HCT116 (cell line): ENCODE data around the gene COX7B. TPM values are rescaled to one million over a fixed set of nuclear protein-coding genes. Genes with fewer than 3 reads are reported as not detected.

Experiments used
- ATAC-seq: fragments of 200-7000 bp; cut with Tn5 transposase; 2 replicates; pipeline ENCODE4 v1.9.1; 2020; ENCODE audit warnings: mild to moderate bottlenecking, moderate library complexity
- BruUV-seq: library from RNA; stranded (reverse); fragments of 400-500 nt; replicated peaks from 2 replicates; lab custom pipeline; 2021; lab: Mats Ljungman, UMichigan
- CTCF ChIA-PET: fragments of 300-600 bp; sonication (Branson Sonifier 250); formaldehyde crosslinking; loops from one replicate; lab custom pipeline; 2021; ENCODE audit warnings: antibody characterized with exemption; lab: Charles Lee
- POLR2A ChIA-PET: fragments of 300-600, 350-600 bp; sonication (Branson Sonifier 250); formaldehyde crosslinking; loops from one replicate; lab custom pipeline; 2021; ENCODE audit warnings: antibody characterized with exemption; lab: Charles Lee
- RAD21 ChIA-PET, 2 experiments: fragments of 300-600 bp; sonication (Branson Sonifier 250); formaldehyde crosslinking; loops; one replicate each; lab custom pipeline; 2023; ENCODE audit warnings: low total read pairs in 2 of 2; ENCODE audit not compliant: uncharacterized antibody in 2 of 2, unreplicated experiment in 2 of 2, low non-redundant PET in 1 of 2; lab: Charles Lee
- DNase-seq: peaks from one replicate; pipeline ENCODE4 v3.0.0-alpha.2; 2010; ENCODE audit warnings: low read depth, low spot score
- H2AFZ ChIP-seq: fragments of 200-600 bp; shearing (Covaris generic), sonication (generic); 2 replicates; pipeline ENCODE4 v1.6.1; 2017; ENCODE audit warnings: low read depth, mixed run types, mixed read lengths, antibody characterized with exemption, low read length; ENCODE audit not compliant: poor library complexity, severe bottlenecking
- H3K27ac ChIP-seq: 2 replicates; pipeline ENCODE4 v1.5.1; 2012; ENCODE audit warnings: low read depth, low read length
- H3K27me3 ChIP-seq: fragments of 200-600 bp; sonication (generic); 2 replicates; pipeline ENCODE4 v1.6.1; 2016; ENCODE audit warnings: mixed run types, low read length, mixed read lengths; ENCODE audit not compliant: insufficient read depth
- H3K36me3 ChIP-seq, 2 experiments: fragments of 200-500 bp in 1 of 2; fragments of 200-600 bp in 1 of 2; sonication (Bioruptor generic) in 1 of 2; sonication (generic) in 1 of 2; 2 replicates each; pipeline versions ENCODE4 v1.5.1 to v1.6.1; 2014 to 2016; ENCODE audit warnings: low read length in 2 of 2, inconsistent platforms in 1 of 2, mixed read lengths in 1 of 2, mixed run types in 1 of 2; ENCODE audit not compliant: insufficient read depth in 2 of 2, control insufficient read depth in 1 of 2
- H3K4me1 ChIP-seq, 2 experiments: fragments of 200-600 bp in 1 of 2; sonication (generic) in 1 of 2; 2 replicates each; pipeline versions ENCODE4 v1.5.1 to v1.6.1; 2012 to 2017; ENCODE audit warnings: low read length in 2 of 2, inconsistent platforms in 1 of 2, mild to moderate bottlenecking in 1 of 2, mixed read lengths in 1 of 2, mixed run types in 1 of 2, moderate library complexity in 1 of 2; ENCODE audit not compliant: insufficient read depth in 2 of 2, control insufficient read depth in 1 of 2
- H3K4me2 ChIP-seq: fragments of 200-600 bp; sonication (generic); 2 replicates; pipeline ENCODE4 v1.6.1; 2017; ENCODE audit warnings: mixed run types, low read length, mixed read lengths
- H3K4me3 ChIP-seq, 2 experiments: fragments of 200-600 bp in 1 of 2; sonication (generic) in 1 of 2; replicated peaks in 1 of 2; 2 replicates each; pipeline ENCODE4 v1.5.1; 2011 to 2016; ENCODE audit warnings: low read length in 2 of 2, control low read depth in 1 of 2, low read depth in 1 of 2, mild to moderate bottlenecking in 1 of 2, mixed read lengths in 1 of 2, mixed run types in 1 of 2
- H3K79me2 ChIP-seq: fragments of 200-600 bp; sonication (generic); 2 replicates; pipeline ENCODE4 v1.6.1; 2017; ENCODE audit warnings: mild to moderate bottlenecking, mixed run types, low read length, moderate library complexity, mixed read lengths; ENCODE audit not compliant: insufficient read depth
- H3K9ac ChIP-seq: fragments of 200-600 bp; sonication (generic); 2 replicates; pipeline ENCODE4 v1.6.1; 2016; ENCODE audit warnings: low read length, mixed read lengths
- H3K9me2 ChIP-seq: fragments of 200-600 bp; sonication (generic), shearing (Covaris generic); 2 replicates; pipeline ENCODE4 v1.6.1; 2017; ENCODE audit warnings: mixed run types, mild to moderate bottlenecking, moderate library complexity; ENCODE audit not compliant: insufficient read depth
- H3K9me3 ChIP-seq, 2 experiments: fragments of 200-500 bp in 1 of 2; fragments of 200-600 bp in 1 of 2; sonication (Bioruptor generic) in 1 of 2; sonication (generic) in 1 of 2; 2 replicates each; pipeline ENCODE4 v1.6.1; 2014 to 2017; ENCODE audit warnings: low read length in 2 of 2, mixed read lengths in 2 of 2, inconsistent platforms in 1 of 2, low read depth in 1 of 2, mild to moderate bottlenecking in 1 of 2, mixed run types in 1 of 2, moderate library complexity in 1 of 2; ENCODE audit not compliant: control insufficient read depth in 1 of 2, insufficient read depth in 1 of 2
- H4K20me1 ChIP-seq: fragments of 200-600 bp; sonication (generic), shearing (Covaris generic); 2 replicates; pipeline ENCODE4 v1.6.1; 2017; ENCODE audit warnings: mixed run types, mild to moderate bottlenecking, moderate library complexity; ENCODE audit not compliant: insufficient read depth
- ATF3 ChIP-seq: IDR thresholded peaks from 2 replicates; pipeline ENCODE4 v1.6.1; 2012
- CBX3 ChIP-seq: IDR thresholded peaks from 2 replicates; pipeline ENCODE4 v1.6.1; 2012; ENCODE audit warnings: low read depth
- CTCF ChIP-seq, 3 experiments: fragments of 200-600 bp in 1 of 3; sonication (generic) in 1 of 3; IDR thresholded peaks in 2 of 3; conservative IDR thresholded peaks in 1 of 3; 2 replicates each; pipeline ENCODE4 v1.5.1; 2012 to 2017; ENCODE audit warnings: low read depth in 2 of 3, low read length in 2 of 3, antibody characterized with exemption in 1 of 3, borderline replicate concordance in 1 of 3, control low read depth in 1 of 3, mild to moderate bottlenecking in 1 of 3, mixed read lengths in 1 of 3, mixed run types in 1 of 3, moderate library complexity in 1 of 3; ENCODE audit not compliant: insufficient read depth in 1 of 3
- EGR1 ChIP-seq: IDR thresholded peaks from 2 replicates; pipeline ENCODE4 v1.6.1; 2012; ENCODE audit warnings: low read depth
- FOSL1 ChIP-seq: IDR thresholded peaks from 2 replicates; pipeline ENCODE4 v1.6.1; 2012; ENCODE audit warnings: low read depth
- JUND ChIP-seq: IDR thresholded peaks from 2 replicates; pipeline ENCODE4 v1.6.1; 2012
- SRF ChIP-seq: IDR thresholded peaks from 2 replicates; pipeline ENCODE4 v1.6.1; 2012; ENCODE audit warnings: low read depth
- ZFX ChIP-seq: fragments of 450-650 bp; IDR thresholded peaks from 2 replicates; pipeline ENCODE4 v1.6.1; 2017
- intact Hi-C: fragments of 100-400 bp; cut with micrococcal nuclease; formaldehyde crosslinking; loops from 2 replicates; pipeline ENCODE4 v1.10.0; 2022
- total RNA-seq: library from RNA; stranded (reverse); gene quantifications from one replicate; pipeline ENCODE4 v1.2.1, GENCODE V29; 2021; ENCODE audit not compliant: unreplicated experiment
- TF ChIP-seq, protein P1 (sequence below): IDR thresholded peaks from 2 replicates; pipeline ENCODE4 v1.6.1; 2012

The COX7B gene
- total RNA-seq, 1 experiment from 2014 or later, result 268 TPM

DNA sequence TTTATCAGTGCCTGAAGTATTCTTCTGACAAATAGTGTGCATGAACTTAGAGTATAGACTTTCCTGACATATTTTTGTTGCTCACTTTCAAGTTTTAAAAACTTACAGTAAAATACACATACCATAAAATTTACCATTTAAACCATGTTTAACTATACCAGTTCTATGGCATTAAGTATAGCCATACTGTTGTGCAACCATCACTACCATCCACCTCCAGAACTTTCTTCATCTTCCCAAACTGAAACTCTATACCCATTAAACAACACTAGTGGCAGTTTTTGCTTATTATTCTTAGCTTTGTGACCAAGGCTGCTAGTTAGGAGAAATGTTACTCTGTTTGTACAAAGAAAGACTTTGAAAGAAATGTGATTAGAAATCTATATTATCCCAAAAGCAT, 37.0 kb downstream of the COX7B start (continued):
- TF ChIP-seq CTCF (IDR thresholded peaks at IDR 0.05 in 2 of 3, conservative IDR thresholded peaks at IDR 0.05 in 1 of 3; ENCODE audit: borderline replicate concordance in 1 of 3, insufficient read depth in 1 of 3, low read depth in 2 of 3, low read length in 2 of 3), result no peak

DNA sequence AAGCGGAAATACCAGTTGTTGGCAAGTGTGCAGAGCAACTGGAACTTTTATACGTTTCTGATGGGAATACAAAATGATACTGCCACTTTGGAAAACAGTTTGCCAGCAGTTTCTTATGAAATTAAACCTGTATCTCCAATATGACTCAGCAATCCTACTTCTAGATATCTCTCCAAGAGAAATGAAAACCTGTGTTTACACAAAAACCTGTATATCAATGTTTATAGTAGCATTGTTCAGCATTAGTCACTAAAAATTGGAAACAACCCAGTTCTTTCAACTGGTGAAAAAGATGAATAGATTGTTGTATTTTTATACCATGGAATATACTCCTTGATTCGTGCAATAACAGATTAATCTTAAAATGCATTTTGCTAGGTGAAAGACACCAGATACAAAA, 38.0 kb downstream of the COX7B start:
- no peaks in the 10 kb centered on the region for H3K27me3 ChIP-seq
- H3K36me3 ChIP-seq, result no peaks in the 10 kb centered on the region
- no peaks in the 10 kb centered on the region for H3K9me3 ChIP-seq
- peak overlapping the region; percentile 57 for H3K4me2 ChIP-seq
- ChIA-PET CTCF (no interaction called here), POLR2A (no interaction called here), RAD21 (no interaction called here)
- BruUV-seq, result no TSS peak
- ATAC-seq, result no peak
- intact Hi-C loops, result no loop called here
- no peaks in the 10 kb centered on the region for H4K20me1 ChIP-seq
- no peak for DNase-seq
- H3K4me3 ChIP-seq, result no peak overlapping the region; a peak in 1 of 4 replicates
- H3K9ac ChIP-seq, result no peak overlapping the region
- H2AFZ ChIP-seq, result no peak overlapping the region
- TF ChIP-seq ATF3, result no peak
- TF ChIP-seq EGR1, result no peak
- TF ChIP-seq JUND, result 0 out of 2 replicates have a peak, but pooled peaks have one; percentile 34
- no peak for TF ChIP-seq SRF
- TF ChIP-seq, protein P1, sequence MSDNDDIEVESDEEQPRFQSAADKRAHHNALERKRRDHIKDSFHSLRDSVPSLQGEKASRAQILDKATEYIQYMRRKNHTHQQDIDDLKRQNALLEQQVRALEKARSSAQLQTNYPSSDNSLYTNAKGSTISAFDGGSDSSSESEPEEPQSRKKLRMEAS, result no peak
- no peak for TF ChIP-seq ZFX
- no peak for TF ChIP-seq CTCF (IDR thresholded peaks at IDR 0.05 in 2 of 3, conservative IDR thresholded peaks at IDR 0.05 in 1 of 3; ENCODE audit: borderline replicate concordance in 1 of 3, insufficient read depth in 1 of 3, low read depth in 2 of 3, low read length in 2 of 3)
- TF ChIP-seq FOSL1, result peak; percentile 47; the same call in 1 of the 2 replicates
- TF ChIP-seq CBX3, result no peak
- no peaks in the 10 kb centered on the region for H3K79me2 ChIP-seq
- H3K4me1 ChIP-seq, result peaks cover 7 to 11% of the 10 kb centered on the region in 2 experiments
- H3K27ac ChIP-seq, result peak overlapping the region; percentile 52; the same call in 1 of the 2 replicates
- H3K9me2 ChIP-seq, result no peaks in the 10 kb centered on the region
